RPMI8226 (cell line): ENCODE data around the gene NDFIP2.
A peak's percentile ranks its signal among the peaks of the same experiment; 100 is the strongest.

ENCODE experiments used
- DNase-seq: peaks from one replicate; pipeline ENCODE4 v3.0.0-alpha.2; 2015

The NDFIP2 gene

DNA sequence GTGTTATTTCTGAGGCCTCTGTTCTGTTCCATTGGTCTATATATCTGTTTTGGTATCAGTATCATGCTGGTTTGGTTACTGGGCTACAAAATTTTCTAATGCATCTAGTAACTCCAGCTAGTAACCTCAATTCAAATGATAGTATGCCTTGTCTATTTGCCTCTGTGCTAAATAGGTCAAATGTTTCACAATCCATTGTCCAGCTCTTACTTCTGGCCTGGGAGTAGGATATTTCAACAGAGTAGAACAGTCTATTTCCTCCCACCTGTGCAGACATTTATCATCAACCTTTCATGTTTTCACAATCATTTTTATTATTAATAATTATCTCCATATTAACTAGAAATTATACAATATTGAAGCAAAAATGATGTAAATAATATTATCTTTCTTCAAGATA is 18.1 kb upstream of the NDFIP2 start:
- no peak for DNase-seq

DNA sequence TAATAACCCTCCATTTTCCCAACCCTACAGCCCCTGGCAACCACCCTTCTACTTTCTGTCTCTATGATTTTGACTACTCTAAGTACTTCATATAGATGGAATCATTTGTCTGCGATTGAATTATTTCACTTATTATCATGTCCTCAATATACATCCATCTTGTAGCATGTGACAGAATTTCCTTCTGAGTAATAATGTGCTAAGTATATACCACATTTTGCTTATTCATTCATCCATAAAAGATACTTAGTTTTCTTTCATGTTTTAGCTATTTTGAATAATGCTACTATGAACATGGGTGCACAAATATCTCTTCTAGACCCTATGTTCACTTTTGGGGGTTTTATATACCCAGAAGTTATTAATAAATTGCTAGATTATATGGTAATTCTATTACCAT is 17.4 kb upstream of the NDFIP2 start:
- no peak for DNase-seq

DNA sequence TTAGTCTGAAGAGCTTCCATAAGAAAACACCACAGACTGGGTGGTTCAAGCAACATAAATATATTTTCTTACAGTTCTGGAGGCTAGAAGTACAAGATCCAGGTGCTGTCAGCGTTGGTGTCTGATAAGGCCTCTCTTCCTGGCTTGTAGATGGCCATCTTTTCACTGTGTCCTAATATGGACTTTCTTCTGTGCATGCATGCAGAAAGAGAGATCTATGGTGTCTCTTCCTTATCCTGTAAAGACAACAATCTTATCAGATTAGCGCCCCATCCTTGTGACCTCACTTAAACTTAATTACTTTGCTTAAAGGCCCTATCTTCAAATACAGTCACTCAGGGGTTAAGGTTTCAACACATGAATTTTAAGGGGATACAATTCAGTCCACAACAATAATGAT is 14.1 kb upstream of the NDFIP2 start:
- DNase-seq = no peak

DNA sequence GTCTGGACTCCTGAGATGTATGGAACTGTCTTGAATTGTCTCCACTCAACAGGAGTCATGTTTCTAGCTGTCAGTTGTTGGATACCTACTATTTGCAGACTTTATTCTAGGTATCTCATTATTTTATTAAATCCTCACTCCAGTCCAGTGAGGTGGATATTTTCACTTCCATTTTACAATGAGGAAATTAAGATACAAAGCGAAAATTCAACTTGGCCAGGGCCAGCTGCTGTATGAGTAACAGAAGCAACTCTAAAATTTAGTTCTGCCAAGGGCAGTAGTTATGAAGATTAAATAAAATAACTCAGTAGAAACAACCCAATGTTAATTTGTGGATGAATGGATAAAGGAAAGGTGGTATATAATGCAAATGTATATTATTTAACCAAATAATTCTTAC is 12.6 kb upstream of the NDFIP2 start:
- no peak for DNase-seq

DNA sequence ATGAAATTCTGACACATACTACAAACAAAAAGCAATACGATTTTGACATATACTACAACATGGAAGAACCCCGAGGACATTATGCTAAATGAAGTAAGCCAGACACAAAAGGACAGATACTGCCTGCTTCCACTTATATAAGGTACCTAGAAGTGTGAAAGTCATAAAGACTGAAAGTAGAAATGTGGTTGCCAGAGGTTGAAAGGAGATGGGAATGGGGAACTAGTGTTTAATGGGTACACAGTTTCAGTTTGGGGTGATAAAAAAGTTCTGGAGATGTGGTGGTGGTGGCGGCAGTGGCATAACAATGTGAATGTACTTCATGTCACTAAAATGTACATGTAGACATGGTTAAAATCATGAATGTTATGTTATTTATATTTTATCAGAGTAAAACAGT is 12.1 kb upstream of the NDFIP2 start:
- no peak for DNase-seq

DNA sequence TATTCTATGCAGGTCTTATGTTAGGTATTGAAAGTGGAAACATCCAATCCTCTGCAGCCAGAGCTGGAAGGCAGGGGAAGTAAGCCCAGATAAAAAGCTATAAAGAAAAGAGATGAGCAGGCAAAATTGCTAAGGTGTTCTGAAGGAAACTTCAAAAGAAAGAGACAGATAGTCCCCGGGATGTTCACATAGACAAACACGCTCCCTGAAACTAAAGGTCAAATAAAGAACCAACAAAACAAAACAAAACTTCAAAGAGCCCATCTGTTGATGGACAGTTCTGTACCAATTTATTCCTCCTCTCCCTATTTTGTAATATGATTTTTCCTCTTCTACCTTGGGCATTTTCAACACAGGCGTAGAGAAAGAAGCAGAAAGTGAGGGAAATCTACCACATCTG is 11.3 kb upstream of the NDFIP2 start:
- no peak for DNase-seq

DNA sequence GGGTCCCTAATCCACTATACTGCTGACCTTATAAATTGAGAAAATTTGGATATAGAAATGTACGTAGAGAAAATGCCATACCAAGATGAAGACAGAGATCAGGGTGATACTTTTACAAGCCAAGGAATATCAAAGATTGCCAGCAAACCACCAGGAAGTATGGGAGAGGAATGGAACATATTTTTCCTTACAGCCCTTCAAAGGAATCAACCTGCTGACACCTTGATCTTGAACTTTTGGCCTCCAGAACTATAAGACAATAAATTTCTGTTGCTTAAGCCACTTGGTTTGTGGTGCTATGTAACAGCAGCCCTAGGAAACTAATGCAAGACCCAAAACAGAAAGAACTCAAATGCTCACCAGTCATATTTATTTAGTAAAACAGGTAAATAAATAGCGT is 10.3 kb upstream of the NDFIP2 start:
- no peak for DNase-seq

DNA sequence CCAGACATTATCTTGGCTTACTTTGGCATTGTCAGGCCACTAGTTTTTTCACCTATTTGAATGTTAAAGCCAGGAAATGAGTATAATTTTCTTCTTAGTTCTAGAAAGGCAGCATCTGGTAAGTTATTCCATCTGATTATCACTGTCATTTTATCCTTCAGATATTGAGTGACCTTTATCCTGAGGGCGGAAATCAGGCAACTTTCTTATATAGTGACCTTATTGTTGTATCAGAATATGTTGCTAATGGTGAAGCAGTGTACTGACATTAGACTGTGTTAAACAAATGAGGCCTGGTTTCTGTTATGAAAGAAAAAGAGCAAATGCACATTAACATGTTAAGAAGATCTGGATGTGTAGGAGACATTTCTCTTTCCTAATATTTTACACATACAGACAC is 5.4 kb upstream of the NDFIP2 start:
- DNase-seq = no peak

DNA sequence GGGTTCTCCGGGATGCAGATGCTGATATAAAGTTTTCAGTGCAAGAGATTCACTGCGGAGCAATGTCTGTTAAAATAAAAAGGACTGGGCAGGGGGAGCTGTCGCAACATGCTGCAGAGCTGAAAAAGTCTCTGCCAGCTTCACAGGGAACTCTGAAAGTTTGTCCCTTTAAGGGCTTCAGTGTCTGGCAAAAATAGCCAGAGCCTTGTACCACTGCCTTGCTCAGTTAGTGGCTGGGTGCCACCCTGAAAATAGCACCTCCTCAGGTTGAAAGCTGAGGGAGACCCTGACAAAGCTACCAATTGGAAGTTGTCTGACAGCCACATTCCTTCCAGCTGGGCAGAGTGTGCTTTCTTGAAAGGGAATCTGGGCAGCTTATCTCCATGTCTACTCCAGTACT is 3.0 kb upstream of the NDFIP2 start:
- no peak for DNase-seq

DNA sequence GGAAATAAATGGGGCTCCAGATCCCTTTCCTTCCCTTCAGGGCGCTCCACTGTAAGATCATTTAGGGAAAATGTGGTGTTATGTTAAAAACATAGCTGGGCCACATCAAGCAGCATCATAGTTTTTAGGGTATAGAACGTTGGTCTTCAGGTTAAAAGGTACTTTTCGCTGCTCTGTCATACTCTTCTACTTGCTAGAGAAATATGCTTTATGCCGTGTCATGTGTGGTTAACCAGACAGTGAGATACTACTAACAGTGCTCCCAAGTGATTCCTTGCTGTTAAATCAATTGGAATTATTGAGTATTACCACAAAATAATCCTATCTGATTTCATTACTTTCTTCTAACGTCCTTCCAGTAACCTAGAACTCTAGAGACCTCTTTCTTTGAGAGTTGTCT is 1.1 kb upstream of the NDFIP2 start:
- DNase-seq = no peak

DNA sequence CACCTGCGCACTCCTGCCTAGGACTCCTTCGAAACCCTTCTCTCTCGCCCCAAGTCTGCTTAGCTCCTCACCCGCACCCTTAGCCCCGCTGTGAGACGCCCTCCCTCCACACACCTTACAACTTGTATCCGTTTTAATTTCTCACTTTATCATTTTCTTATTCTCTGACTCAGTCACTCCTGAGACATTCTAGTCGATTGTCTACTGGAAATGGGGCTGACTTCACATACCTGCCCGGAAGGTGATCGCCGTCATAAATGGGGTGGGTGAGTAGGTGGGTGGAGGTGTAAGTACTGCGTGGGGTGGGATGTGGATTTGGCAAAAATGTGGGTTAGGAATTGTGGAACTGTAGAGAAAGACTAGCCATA is 714 bp downstream of the NDFIP2 start:
- peak; percentile 3 for DNase-seq

DNA sequence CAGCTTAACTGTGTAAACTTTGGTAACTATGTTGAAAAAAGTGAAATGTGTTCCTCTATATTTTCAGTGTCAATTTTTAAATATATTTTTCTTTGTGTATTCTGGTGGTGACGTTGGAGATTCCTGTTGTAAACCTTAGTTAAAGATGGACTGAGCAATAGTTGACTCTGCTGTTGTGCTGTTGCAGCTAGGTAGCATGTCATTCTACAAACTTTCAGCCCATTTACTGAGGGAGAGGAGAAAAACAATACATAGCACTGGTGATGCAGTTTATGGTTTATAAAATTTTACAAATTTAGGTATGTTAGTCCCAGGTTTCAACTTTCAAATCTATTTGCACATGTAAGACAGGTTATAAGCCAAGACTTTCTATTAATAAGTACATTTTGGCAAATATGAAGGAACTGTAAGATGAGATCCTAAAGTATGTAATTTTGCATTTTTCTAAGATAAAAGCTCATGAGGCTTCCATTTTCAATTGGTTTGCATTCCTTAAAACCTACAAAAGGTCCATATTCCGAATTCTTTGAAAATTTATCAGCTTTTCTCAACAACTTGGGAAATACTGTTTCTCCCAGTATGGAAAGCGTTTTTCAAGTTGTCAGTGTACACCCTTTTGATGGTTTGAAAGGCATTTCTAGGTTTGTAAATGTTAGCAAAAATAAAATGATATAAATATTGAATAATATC is 1.5 kb downstream of the NDFIP2 start:
- DNase-seq = no peak

DNA sequence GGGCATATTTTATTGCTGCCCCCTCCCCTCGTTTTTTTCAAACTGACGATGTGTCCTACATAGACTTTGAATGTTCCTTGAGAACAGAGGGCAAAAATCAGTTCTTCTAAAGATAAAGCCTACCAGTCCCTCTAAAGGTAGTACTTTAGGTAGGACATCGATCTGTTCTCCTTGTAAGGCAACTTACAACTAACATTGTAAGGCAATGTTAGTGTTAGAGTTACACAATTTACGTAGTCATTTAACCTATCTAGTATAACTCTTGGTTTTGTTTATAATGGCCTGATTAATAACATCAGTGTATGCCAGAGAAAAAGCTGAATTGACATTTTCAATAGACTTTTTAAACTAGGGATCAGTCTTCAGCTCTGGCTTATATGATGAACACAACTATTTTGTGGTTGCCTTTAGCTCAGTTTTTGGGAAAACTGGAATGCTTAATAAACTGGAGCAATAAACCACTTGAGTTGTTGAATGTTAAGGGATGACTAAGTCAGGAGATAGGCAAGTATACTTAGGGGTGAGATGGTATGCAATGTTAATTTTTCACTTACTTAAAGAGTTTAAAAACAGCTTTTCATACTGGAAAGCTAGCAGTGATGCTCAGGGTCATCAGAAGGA is 2.2 kb downstream of the NDFIP2 start:
- DNase-seq = no peak

DNA sequence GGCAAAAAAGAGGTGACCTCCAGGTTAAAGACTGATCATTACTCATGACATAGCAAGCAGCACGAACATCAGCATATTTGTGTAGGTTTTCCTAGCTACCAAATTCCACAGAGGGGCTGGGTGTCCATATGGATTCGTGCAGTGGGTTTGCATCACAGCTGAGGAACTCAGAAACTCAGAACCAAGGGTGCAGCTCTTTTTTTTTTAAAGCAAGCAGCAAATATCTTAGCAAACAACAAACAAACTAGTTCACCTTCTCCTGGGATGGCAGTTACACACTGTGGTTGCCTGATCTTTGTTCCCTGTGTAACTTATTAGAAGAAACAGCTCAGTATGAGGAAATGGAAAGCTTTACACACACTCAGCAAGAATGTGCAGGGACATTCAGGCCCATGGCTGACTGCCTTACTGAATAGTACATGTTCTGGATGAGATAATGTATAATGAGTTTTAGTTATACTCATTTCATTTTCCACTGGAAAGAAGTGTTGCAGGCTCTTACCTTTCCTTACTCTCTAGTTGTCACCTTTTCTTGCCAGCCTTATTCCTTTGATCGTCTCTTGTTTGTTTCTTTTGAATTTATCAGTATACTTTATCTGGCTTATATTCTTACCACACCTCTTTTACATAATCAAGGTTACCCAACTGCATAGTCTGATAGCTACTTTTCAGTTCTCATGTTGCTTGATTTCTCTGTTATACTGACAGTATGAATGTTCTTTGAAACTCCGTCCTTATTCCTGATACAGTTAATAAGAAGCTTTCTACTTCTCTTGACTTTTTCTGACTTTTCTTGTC is 4.3 kb downstream of the NDFIP2 start:
- no peak for DNase-seq

DNA sequence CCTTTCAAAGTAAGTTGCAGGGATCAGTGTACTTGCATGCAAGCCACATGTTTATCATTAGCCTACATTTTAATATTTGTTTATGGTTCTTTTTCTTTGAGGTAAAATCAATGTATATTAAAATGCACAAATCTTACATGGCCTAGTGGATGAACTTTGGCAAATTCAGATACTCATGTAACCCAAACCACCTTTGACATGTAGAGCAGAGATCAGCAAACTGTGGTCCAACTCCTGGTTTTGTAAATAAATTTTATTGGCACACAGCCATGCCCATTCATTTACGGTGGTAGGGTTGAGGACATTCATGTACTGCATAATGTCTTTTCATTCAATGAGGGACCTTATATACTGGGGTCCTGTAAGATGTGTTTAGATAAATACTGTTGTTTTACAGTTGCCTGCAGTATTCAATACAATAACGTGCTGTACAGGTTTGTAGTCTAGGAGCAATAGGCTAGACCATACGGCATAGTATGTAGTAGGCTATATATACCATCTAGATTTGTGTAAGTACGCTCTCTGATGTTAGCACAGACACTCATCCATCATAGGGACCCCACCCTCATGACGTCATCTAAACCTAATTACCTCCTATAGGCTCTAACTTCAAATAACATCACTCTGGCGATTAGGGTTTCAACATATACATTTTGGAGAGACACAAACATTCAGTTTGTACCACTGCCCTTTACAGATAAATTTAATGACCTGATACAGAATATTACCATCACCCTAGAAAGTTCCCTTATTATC is 5.7 kb downstream of the NDFIP2 start:
- DNase-seq = no peak

DNA sequence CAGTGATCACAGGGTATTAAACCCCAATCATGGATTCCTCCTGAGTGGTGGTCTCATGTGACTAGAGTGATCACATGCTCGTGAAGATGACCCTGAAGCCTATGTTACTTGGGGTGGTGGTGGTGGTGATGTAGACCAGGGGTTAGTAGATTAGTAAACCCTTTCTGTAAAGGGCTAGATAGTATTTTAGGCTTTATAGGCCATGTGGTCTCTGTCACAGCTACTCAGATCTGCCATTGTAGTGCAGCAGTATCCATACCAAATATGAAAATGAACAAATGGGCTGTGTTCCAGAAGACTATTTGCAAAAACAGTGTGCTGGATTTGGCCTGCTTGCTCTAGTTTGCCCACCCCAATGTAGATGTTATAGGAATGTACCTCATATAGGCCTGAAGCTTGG is 9.4 kb downstream of the NDFIP2 start:
- no peak for DNase-seq

DNA sequence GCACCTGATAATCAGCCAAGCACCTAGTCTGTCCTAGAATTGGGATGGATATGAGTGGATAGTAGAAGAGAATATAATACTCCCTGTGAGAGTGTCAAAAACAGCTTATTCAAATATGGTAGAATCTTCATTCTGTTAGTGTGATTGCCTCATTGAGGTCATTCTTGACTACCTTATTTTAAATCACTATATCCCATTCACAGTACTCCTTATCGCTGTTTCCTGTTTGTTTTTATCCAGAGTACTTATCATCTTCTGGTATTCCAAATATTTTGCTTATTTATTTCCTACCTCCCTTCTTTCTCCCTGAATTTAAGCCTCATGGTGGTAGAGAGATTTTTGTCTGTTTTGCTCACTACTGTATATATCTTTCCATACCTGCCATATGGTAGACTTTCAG is 9.9 kb downstream of the NDFIP2 start:
- no peak for DNase-seq

DNA sequence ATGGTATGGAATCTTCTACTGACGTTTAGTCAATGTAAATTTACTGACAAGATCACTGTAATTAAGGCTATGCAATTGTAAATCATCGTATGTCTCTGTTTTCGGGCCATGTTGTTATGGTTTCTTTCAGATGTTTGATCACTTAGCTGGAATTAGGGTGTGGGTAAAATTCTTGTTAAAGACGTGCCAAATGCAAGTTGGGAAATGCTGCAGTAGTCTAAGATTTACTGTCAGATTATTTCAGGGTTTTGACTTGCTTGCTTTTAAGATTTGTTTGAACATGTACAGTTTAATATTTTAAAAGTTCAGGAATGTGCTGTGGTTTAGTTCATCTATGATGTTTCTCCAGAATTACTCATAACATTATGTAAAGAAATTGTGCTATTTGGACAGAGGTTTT is 10.8 kb downstream of the NDFIP2 start:
- DNase-seq = no peak

DNA sequence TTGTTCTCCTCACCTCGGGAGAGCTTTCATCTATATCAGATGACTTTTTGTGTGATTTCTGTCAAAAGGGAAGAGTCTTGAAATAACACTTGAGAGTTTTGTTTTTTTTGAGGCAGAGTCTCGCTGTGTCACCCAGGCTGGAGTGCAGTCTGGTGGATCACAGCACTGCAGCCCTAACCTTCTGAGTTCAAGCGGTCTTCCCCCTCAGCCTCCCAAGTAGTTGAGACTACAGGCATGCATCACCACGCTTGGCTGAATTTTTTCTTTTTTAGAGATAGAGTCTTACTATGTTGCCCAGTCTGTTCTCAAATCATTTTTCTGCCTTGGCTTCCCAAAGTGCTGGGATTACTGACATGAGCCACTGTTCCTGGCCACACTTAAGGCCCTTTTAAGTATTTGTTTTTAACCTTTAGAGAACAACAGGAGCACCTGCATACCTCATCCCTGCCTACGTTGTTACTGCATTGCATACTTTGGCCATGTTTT is 11.4 kb downstream of the NDFIP2 start:
- no peak for DNase-seq

DNA sequence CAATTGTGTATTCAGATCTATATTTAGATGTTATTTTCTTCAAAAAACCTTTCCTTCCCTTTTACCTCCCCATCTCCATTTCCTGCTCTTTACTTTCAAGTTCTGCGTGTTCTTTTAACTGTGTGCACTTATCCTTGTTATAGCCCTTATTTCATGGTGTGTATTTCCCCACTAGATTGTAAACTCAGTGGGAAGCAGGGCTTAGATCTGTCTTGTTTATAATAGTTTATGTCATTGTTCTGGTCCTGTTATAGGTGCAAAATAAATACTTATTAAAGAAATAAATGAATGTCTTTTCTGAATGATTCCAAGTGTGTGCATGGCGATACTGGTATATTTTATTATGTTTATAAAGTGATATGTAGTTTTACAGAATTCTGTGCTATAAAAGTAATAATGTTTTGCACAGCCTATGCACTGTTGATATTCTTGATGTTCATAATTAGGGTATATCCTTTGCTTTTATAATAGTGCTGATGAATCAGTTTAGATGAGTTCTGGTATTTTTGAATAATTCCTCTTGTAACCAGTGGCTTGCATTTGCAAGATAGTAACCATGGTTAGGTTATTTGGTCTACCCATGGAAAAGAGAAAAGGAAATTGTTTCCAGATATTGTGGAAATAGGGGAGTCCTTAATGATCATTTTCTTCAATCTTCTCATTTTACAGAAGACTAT is 12.1 kb downstream of the NDFIP2 start:
- no peak for DNase-seq

DNA sequence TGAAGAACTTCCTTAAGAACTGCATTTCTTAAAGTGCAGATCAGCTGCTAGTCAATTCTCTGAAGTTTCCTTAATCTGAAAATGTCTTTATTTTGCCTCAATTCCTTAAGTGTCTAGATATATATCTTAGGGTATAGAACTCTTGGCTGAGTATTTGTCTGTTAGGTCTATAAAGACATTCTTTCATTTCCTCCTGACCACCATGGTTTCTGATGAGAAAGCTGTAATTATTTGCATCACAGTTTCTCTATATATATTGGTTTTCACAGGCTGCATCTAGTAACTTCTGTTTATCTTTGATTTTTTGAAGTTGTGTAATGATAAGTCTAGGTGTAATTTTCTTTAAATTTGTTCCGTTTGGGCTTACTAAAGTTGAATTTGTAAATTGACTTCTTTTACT is 15.2 kb downstream of the NDFIP2 start:
- no peak for DNase-seq

DNA sequence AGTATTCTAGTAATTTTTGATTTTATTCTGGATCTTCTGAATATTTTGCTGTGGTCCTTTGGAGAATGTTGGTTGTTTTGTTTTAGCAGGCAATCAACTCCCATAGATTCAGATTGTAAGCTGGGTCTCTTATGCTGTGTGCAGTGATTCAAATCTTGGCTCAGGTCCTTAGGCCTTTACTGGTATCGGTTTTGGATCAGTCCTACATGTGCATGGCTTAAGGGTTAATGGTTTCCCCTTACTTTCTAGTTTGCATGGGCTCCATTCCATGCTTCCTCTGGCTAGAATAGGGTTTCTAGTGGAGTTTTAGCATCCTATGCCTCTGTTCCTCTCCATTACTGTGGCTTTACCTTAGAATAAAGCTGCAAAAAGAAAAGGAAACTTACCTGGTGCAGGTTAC is 16.1 kb downstream of the NDFIP2 start:
- no peak for DNase-seq

DNA sequence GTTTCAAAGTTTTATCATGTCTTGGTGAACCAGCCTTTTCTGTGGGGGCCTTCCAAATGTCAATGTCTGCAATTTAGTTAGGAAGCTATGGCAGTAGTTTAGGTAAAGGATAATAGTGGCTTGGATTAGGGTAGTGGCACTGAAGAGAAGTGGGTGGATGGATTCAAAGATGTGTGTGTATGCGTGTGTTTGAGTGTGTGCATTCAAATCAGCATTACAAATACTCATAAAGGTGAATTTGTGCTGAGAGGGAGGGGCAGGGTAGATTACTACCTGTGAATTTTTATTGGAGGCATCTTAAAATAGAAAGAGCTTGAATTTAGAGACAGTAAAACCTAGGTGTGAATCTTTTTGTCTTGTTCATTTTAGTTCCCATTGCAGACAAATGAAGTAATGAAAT is 16.9 kb downstream of the NDFIP2 start:
- no peak for DNase-seq
